Right cardiac atrium (tissue), 5 donors: ENCODE results near the gene EOLA1. TPM values are rescaled to one million over a fixed set of nuclear protein-coding genes. Genes with fewer than 3 reads are reported as not detected.

ENCODE experiments used
- polyA plus RNA-seq: library from polyadenylated mRNA; stranded (reverse); fragments of 200-250 nt; gene quantifications from one replicate; pipeline ENCODE4 v1.2.3, GENCODE V29; 2013
- total RNA-seq, 4 donors: library from RNA; stranded (reverse); fragmentation: NEBNext Ultra II Directional; extraction: Animal tissue kit (Norgen Biotek cat#: 25700); gene quantifications; one replicate each; pipeline ENCODE4 v1.2.1, GENCODE V29; 2021
- donor health status: healthy with polysubstance abuse.
- donor health status: DM: no; HTN: yes; CAD: no.
- donor health status: DM: no; HTN: no; CAD: no.
- donor health status: DM: no; HTN: yes; CAD: no; lungs with severe emphysema.
- donor health status: DM: yes; HTN: yes; CAD: no.

The EOLA1 gene
- total and polyA plus RNA-seq, 5 donors: 23.8 to 29.6 (median 26.4) TPM

Other genes starting within 250 kb of the EOLA1 start
- gene IDS, start 35.7 kb upstream of the EOLA1 start, total RNA-seq: 100 to 1,000 TPM in 3 of 4 donors, 10 to 100 TPM in 1; 89.7 to 107 (median 103) TPM
- gene IDS, start 35.7 kb upstream of the EOLA1 start, polyA plus RNA-seq: 43.8 TPM
- not detected for gene HSFX3, start 8.9 kb downstream of the EOLA1 start, total RNA-seq
- not detected for gene HSFX3, start 8.9 kb downstream of the EOLA1 start, polyA plus RNA-seq
- not detected for gene MAGEA9B, start 46.4 kb downstream of the EOLA1 start, total RNA-seq
- gene MAGEA9B, start 46.4 kb downstream of the EOLA1 start, polyA plus RNA-seq: not detected
- gene HSFX2, start 54.3 kb downstream of the EOLA1 start, total RNA-seq: 1 to 10 TPM in 2 of 4 donors, not detected in 2; 1.1 to 1.3 TPM
- 0.77 TPM for gene HSFX2, start 54.3 kb downstream of the EOLA1 start, polyA plus RNA-seq
- gene TMEM185A, start 90.8 kb downstream of the EOLA1 start, total RNA-seq: 10 to 100 TPM; 50.7 to 86.0 (median 62.5) TPM
- 43.0 TPM for gene TMEM185A, start 90.8 kb downstream of the EOLA1 start, polyA plus RNA-seq
- gene MAGEA11, start 171.0 kb downstream of the EOLA1 start, total RNA-seq: not detected
- not detected for gene MAGEA11, start 171.0 kb downstream of the EOLA1 start, polyA plus RNA-seq
- 1 to 10 TPM; 1.9 to 4.1 (median 3.0) TPM for gene HSFX1, start 233.1 kb downstream of the EOLA1 start, total RNA-seq
- gene HSFX1, start 233.1 kb downstream of the EOLA1 start, polyA plus RNA-seq: 2.1 TPM
- not detected for gene MAGEA9, start 240.9 kb downstream of the EOLA1 start, total RNA-seq
- gene MAGEA9, start 240.9 kb downstream of the EOLA1 start, polyA plus RNA-seq: not detected